Ectodermal cell (in vitro differentiated cells): ENCODE data around the gene GPN1.
"Not testable (repeated sequence)": the region's sequence is repeated elsewhere in the genome, so short reads cannot be mapped to it uniquely, and the experiment has no call there.

Experiments used
- H3K27ac ChIP-seq: 2 replicates; pipeline ENCODE4 v1.7.0; 2013; ENCODE audit warnings: mild to moderate bottlenecking, low read depth, low read length; ENCODE audit not compliant: insufficient read depth, poor library complexity, severe bottlenecking
- H3K27me3 ChIP-seq: 2 replicates; pipeline ENCODE4 v1.7.0; 2013; ENCODE audit warnings: mild to moderate bottlenecking, low read length; ENCODE audit not compliant: insufficient read depth, control insufficient read depth, poor library complexity, severe bottlenecking
- H3K36me3 ChIP-seq: one replicate; pipeline ENCODE4 v1.7.0; 2013; ENCODE audit warnings: low read length; ENCODE audit not compliant: control insufficient read depth, insufficient read depth
- H3K4me1 ChIP-seq: one replicate; pipeline ENCODE4 v1.7.0; 2013; ENCODE audit warnings: low read length; ENCODE audit not compliant: control insufficient read depth, insufficient read depth
- H3K4me3 ChIP-seq: 2 replicates; pipeline ENCODE4 v1.7.0; 2013; ENCODE audit warnings: low read depth, low read length, control low read depth; ENCODE audit not compliant: insufficient read depth
- H3K9me3 ChIP-seq: 2 replicates; pipeline ENCODE4 v1.7.0; 2013; ENCODE audit warnings: mild to moderate bottlenecking, low read length, moderate library complexity; ENCODE audit not compliant: control insufficient read depth
- WGBS, 2 experiments: methylation state at CpG; one replicate each; pipeline ENCODE4 v1.1.7; 2013; ENCODE audit warnings: missing lambda C conversion rate in 2 of 2; 5-methylcytosine and 5-hydroxymethylcytosine counted together

GPN1 gene

GRCh38 chr2:27626921-27627320, 1.9 kb upstream of the GPN1 start:
- H3K4me3 ChIP-seq, H3K27ac ChIP-seq, H3K4me1 ChIP-seq, H3K9me3 ChIP-seq, H3K27me3 ChIP-seq: not testable (repeated sequence)
- WGBS, 2 experiments, result 79 to 87% methylated on average over 3 of the region's 3 CpGs
- H3K36me3 ChIP-seq, result peaks cover 18% of the 10 kb centered on the region

- H3K4me1 ChIP-seq, result no peaks in the 10 kb centered on the region
- H3K9me3 ChIP-seq, result no peaks in the 10 kb centered on the region
- peak overlapping the region; percentile 93 for H3K4me3 ChIP-seq
- no peaks in the 10 kb centered on the region for H3K27me3 ChIP-seq
- 8% methylated on average over 19 to 21 of the region's 21 CpGs for WGBS, 2 experiments
- H3K27ac ChIP-seq, result no peak overlapping the region
- peaks cover 8% of the 10 kb centered on the region for H3K36me3 ChIP-seq
These were observed 685 bp upstream of the GPN1 start for GRCh38 chr2:27627963-27628766.

DNA sequence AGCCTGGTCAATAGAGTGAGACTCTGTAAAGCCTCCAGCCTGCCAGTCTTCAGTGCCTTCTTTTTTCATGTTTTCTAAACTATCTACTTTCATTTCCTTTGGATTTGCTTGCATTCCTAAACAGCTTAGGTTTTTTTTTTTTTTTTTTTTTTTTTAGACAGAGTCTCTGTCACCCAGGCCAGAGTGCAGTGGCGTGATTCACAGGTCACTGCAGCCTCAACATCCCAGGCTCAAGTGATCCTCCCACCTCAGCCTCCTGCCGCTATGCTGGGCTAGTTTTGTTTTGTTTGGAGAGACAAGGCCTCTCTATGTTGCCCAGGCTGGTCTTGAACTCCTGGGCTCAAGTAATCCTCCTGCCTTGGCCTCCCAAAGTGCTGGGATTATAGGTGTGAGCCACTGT, 1.4 kb downstream of the GPN1 start:
- not testable (repeated sequence) for H3K27ac ChIP-seq, H3K4me3 ChIP-seq, H3K4me1 ChIP-seq, H3K9me3 ChIP-seq, H3K27me3 ChIP-seq
- H3K36me3 ChIP-seq, result peaks cover 22% of the 10 kb centered on the region
- 93 to 95% methylated on average over 2 of the region's 2 CpGs for WGBS, 2 experiments

DNA sequence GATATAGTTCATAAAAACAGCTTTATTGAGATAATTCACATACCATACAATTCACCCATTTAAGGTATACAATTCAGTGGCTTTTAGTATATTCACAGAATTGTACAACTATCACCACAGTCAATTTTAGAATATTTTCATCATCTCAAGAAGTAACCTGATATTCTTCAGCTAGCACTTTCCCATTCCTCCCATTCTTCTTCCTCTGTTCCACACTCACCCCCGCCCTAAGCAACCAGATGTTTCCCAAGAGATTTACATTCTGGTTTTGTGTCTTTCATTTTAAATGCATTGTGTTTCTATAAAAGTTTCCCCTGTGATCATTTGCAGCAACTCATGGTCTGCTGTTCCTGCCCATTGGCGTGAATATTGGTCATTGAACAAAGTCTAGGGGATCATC, 5.4 kb downstream of the GPN1 start:
- no peaks in the 10 kb centered on the region for H3K9me3 ChIP-seq
- peaks cover 40% of the 10 kb centered on the region for H3K36me3 ChIP-seq
- 88 to 95% methylated on average over 2 of the region's 2 CpGs for WGBS, 2 experiments
- H3K27ac ChIP-seq, result no peak overlapping the region
- no peaks in the 10 kb centered on the region for H3K4me1 ChIP-seq
- H3K4me3 ChIP-seq, result no peak overlapping the region
- H3K27me3 ChIP-seq, result no peaks in the 10 kb centered on the region

DNA sequence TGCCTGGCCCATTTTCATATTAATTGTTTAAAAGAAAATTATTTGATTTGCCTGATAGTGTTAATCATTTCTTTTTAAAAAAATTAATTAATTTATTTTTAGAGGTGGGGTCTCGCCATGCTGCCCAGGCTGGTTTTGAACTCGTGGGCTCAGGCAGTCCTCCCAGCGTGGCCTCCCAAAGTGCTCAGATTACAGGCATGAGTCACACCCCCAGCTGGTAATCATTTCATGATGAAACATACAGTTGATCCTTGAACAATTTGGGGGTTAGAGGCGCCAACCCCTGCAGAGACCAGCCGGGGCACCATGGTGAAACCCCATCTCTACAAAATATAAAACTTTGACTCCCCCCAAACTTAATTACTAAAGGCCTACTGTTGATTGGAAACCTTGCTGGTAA, 7.9 kb downstream of the GPN1 start:
- Histone ChIP-seq H3K36me3 (peaks cover 46% of the 10 kb centered on the region), H3K27me3 (no peaks in the 10 kb centered on the region), H3K27ac (no peak overlapping the region), H3K4me1 (no peaks in the 10 kb centered on the region), H3K9me3 (no peaks in the 10 kb centered on the region), H3K4me3 (no peak overlapping the region)
- WGBS, 2 experiments, result 91 to 98% methylated on average over 5 of the region's 5 CpGs

DNA sequence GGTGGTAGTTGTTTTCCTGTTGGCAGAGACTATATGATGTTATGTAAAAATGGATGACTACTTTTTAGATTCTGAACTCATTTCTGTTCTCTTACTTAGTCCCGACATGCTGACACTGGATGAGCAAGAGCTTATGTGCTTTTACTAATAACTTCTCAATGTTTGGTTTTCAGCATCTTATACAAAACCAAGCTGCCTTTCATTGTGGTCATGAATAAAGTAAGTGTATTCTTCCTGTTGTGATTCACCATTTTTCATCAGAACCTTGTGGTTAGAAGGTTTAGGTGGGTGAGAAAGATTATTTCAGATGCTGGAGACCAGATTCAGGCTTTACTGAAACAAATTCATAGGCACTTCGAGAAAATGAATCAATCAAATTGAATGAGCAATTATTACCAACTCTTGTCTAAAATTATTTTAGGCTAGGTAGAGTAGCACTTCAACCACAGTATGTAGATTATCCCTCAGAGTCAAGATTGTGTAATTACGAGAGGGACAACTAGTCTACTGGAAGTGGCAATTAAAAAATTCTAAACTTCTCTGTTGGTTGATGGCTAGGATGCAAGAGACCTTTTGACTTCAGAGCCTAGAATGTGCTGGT, 9.3 kb downstream of the GPN1 start:
- no peaks in the 10 kb centered on the region for H3K9me3 ChIP-seq
- no peaks in the 10 kb centered on the region for H3K4me1 ChIP-seq
- 92 to 97% methylated on average over 3 of the region's 3 CpGs for WGBS, 2 experiments
- no peak overlapping the region for H3K4me3 ChIP-seq
- H3K27ac ChIP-seq, result no peak overlapping the region
- no peaks in the 10 kb centered on the region for H3K27me3 ChIP-seq
- H3K36me3 ChIP-seq, result peaks cover 47% of the 10 kb centered on the region

DNA sequence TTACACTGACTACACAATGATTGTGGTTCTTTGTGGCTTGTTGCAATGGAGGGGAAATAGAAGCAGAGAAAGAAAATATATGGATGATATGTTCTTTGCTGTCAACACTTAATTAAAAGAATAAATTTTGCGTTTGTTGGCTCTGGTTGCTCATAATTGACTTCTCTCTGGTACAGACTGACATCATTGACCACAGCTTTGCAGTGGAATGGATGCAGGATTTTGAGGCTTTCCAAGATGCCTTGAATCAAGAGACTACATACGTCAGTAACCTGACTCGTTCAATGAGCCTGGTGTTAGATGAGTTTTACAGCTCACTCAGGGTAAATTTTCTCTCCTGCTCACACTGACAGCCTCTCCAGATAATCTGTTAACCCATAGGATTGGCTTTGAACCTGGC, 9.9 kb downstream of the GPN1 start:
- Histone ChIP-seq H3K9me3 (no peaks in the 10 kb centered on the region), H3K4me3 (no peak overlapping the region), H3K27me3 (no peaks in the 10 kb centered on the region), H3K4me1 (no peaks in the 10 kb centered on the region), H3K36me3 (peaks cover 42% of the 10 kb centered on the region), H3K27ac (no peak overlapping the region)
- 83 to 84% methylated on average over 3 of the region's 3 CpGs for WGBS, 2 experiments

DNA sequence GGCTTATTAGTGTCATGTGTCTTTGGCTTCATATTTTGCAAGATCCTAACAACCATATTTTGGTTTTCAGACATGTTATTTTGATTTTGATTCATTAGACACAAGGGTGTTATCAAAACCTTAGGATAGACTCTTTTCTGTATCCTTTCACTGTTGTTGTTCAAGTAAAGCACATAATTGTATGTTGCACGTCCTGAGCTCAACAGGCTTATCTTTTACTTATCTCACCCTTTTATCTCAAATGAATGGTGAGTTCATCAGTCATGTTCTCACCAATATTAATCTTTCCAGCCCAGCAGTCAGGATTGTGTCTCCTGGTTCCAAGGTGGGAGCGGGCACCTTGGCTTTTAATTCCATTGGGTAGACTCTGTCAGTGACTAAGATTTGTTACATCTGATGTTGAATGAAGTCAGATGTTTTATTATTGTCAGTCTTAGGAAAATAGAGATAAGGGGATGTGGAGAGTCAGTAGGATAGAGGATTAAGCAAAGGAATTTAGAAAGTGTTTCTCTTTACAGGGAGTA, 11.9 kb downstream of the GPN1 start:
- no peak overlapping the region for H3K27ac ChIP-seq
- no peak overlapping the region for H3K4me3 ChIP-seq
- 88 to 95% methylated on average over 2 of the region's 2 CpGs for WGBS, 2 experiments
- peaks cover 33% of the 10 kb centered on the region for H3K36me3 ChIP-seq
- H3K4me1 ChIP-seq, result no peaks in the 10 kb centered on the region
- no peaks in the 10 kb centered on the region for H3K27me3 ChIP-seq
- H3K9me3 ChIP-seq, result no peaks in the 10 kb centered on the region

DNA sequence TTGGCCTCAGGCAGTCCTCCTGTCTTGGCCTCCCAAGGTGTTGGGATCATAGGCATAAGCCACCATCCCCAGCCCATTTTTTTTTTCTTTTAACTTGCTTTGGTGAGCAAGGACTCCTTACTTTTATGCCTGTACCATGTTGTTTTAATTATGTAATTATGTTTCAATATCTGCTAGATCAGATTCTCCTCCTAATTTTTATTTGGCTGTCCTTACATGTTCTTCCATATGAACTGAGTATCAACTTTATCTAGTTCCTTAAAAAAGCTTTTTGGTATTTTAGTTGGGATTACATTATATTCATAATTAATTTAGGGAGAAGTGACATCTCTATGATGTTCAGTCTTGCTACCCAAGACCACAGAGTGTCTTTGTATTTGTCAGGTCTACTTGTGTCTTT, 16.3 kb downstream of the GPN1 start:
- no peaks in the 10 kb centered on the region for H3K9me3 ChIP-seq
- no peak overlapping the region for H3K4me3 ChIP-seq
- H3K27ac ChIP-seq, result no peak overlapping the region
- H3K4me1 ChIP-seq, result no peaks in the 10 kb centered on the region
- peaks cover 21% of the 10 kb centered on the region for H3K36me3 ChIP-seq
- H3K27me3 ChIP-seq, result no peaks in the 10 kb centered on the region

GRCh38 chr2:27647289-27647688, 18.4 kb downstream of the GPN1 start:
- Histone ChIP-seq H3K27me3 (no peaks in the 10 kb centered on the region), H3K27ac (no peak overlapping the region), H3K4me3 (no peak overlapping the region), H3K36me3 (peaks cover 27% of the 10 kb centered on the region), H3K4me1 (no peaks in the 10 kb centered on the region), H3K9me3 (no peaks in the 10 kb centered on the region)
